ENCODE data around the gene PAX2. TPM values are rescaled to one million over a fixed set of nuclear protein-coding genes. Genes with fewer than 3 reads are reported as not detected.

Gene PAX2
- total and polyA plus RNA-seq, 4 donors = not detected

DNA sequence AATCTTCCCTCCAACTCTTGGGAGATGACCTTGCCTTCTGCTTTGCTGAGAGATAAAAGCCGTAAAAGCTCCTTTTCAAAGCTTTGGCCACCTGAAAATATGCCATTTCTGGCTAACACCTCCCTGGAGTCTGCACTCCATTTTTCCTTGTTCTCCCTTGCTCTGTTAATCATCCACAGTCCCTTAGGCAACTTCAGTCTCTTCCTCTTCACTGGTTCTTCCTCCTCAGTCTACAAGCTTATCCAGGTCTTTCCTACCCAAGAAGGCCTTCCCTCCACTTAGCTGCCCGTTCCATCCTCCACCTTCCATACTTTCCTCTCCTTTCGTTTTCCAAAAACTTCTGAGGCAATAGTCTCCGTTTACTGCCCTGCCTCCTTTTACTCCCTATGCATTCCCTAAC, 30.5 kb downstream of the PAX2 start:
- Histone ChIP-seq H3K9ac (ENCODE audit: low read depth in 1 of 2, low read length in 2 of 2) (no peak overlapping the region), H3K27me3 (ENCODE audit: control insufficient read depth in 4 of 4, insufficient read depth in 4 of 4, low read length in 3 of 4) (peaks cover 0 to 8% (median 3%) of the 10 kb centered on the region in 4 donors), H3K4me3 (ENCODE audit: low read depth in 1 of 3, low read length in 3 of 3) (no peak overlapping the region), H3K4me1 (ENCODE audit: control insufficient read depth in 4 of 4, insufficient read depth in 4 of 4, low read length in 3 of 4) (no peaks in the 10 kb centered on the region), H3K27ac (ENCODE audit: low read depth in 1 of 2, low read length in 2 of 2) (no peak overlapping the region), H3K9me3 (ENCODE audit: control insufficient read depth in 4 of 4, low read length in 3 of 4) (peaks cover 0 to 3% (median 0%) of the 10 kb centered on the region in 4 donors), H3K36me3 (ENCODE audit: control insufficient read depth in 4 of 4, insufficient read depth in 3 of 4, low read depth in 1 of 4, low read length in 3 of 4) (no peaks in the 10 kb centered on the region)
- TF ChIP-seq SP1 (IDR thresholded peaks at IDR 0.05) (no peak), FOXA1 (IDR thresholded peaks at IDR 0.05) (no peak), HNF4A (conservative IDR thresholded peaks at IDR 0.05) (no peak), YY1 (IDR thresholded peaks at IDR 0.05) (no peak), JUND (IDR thresholded peaks at IDR 0.05) (no peak)
- TF ChIP-seq, protein P1, sequence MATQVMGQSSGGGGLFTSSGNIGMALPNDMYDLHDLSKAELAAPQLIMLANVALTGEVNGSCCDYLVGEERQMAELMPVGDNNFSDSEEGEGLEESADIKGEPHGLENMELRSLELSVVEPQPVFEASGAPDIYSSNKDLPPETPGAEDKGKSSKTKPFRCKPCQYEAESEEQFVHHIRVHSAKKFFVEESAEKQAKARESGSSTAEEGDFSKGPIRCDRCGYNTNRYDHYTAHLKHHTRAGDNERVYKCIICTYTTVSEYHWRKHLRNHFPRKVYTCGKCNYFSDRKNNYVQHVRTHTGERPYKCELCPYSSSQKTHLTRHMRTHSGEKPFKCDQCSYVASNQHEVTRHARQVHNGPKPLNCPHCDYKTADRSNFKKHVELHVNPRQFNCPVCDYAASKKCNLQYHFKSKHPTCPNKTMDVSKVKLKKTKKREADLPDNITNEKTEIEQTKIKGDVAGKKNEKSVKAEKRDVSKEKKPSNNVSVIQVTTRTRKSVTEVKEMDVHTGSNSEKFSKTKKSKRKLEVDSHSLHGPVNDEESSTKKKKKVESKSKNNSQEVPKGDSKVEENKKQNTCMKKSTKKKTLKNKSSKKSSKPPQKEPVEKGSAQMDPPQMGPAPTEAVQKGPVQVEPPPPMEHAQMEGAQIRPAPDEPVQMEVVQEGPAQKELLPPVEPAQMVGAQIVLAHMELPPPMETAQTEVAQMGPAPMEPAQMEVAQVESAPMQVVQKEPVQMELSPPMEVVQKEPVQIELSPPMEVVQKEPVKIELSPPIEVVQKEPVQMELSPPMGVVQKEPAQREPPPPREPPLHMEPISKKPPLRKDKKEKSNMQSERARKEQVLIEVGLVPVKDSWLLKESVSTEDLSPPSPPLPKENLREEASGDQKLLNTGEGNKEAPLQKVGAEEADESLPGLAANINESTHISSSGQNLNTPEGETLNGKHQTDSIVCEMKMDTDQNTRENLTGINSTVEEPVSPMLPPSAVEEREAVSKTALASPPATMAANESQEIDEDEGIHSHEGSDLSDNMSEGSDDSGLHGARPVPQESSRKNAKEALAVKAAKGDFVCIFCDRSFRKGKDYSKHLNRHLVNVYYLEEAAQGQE (IDR thresholded peaks at IDR 0.05) = no peak
- DNase-seq (ENCODE audit: low spot score) = no peak
- 65% methylated on average over 4 of the region's 4 CpGs for WGBS

DNA sequence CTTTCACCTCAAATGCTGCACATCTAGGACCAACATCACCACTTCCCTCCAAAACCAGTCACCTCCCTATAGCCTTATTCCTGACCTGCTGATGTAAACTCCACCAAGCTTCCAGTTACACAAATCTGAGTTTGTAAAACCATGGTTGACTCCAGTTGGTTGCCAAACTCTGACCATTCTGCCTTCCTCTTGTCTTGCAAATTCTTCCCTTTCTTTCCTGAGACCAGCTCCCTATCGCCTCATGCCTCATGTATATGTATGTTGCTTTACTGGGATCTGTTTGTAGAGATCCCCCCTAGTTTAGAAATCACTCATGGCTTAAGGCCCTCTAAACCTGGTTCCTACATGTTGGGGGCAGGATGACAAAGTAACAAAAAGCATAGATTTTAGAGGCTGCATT, 31.3 kb downstream of the PAX2 start:
- no peaks in the 10 kb centered on the region for H3K4me1 ChIP-seq (ENCODE audit: control insufficient read depth in 4 of 4, insufficient read depth in 4 of 4, low read length in 3 of 4)
- H3K27ac ChIP-seq (ENCODE audit: low read depth in 1 of 2, low read length in 2 of 2) = no peak overlapping the region
- no peak for TF ChIP-seq EGR1 (IDR thresholded peaks at IDR 0.05; ENCODE audit: low read depth in 2 of 2)
- TF ChIP-seq, protein P2, sequence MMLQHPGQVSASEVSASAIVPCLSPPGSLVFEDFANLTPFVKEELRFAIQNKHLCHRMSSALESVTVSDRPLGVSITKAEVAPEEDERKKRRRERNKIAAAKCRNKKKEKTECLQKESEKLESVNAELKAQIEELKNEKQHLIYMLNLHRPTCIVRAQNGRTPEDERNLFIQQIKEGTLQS (IDR thresholded peaks at IDR 0.05) = no peak
- TF ChIP-seq, protein P1 (IDR thresholded peaks at IDR 0.05) = no peak
- TF ChIP-seq FOXA2 (IDR thresholded peaks at IDR 0.05) = no peak
- TF ChIP-seq, protein P3, sequence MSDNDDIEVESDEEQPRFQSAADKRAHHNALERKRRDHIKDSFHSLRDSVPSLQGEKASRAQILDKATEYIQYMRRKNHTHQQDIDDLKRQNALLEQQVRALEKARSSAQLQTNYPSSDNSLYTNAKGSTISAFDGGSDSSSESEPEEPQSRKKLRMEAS (IDR thresholded peaks at IDR 0.05) = no peak
- TF ChIP-seq, protein P4, sequence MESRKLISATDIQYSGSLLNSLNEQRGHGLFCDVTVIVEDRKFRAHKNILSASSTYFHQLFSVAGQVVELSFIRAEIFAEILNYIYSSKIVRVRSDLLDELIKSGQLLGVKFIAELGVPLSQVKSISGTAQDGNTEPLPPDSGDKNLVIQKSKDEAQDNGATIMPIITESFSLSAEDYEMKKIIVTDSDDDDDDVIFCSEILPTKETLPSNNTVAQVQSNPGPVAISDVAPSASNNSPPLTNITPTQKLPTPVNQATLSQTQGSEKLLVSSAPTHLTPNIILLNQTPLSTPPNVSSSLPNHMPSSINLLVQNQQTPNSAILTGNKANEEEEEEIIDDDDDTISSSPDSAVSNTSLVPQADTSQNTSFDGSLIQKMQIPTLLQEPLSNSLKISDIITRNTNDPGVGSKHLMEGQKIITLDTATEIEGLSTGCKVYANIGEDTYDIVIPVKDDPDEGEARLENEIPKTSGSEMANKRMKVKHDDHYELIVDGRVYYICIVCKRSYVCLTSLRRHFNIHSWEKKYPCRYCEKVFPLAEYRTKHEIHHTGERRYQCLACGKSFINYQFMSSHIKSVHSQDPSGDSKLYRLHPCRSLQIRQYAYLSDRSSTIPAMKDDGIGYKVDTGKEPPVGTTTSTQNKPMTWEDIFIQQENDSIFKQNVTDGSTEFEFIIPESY (IDR thresholded peaks at IDR 0.05) = no peak
- TF ChIP-seq RXRA (IDR thresholded peaks at IDR 0.05) = no peak
- no peak for TF ChIP-seq NR2F2 (IDR thresholded peaks at IDR 0.05)
- no peak for TF ChIP-seq FOXA1 (IDR thresholded peaks at IDR 0.05)
- no peak for TF ChIP-seq TAF1 (conservative IDR thresholded peaks at IDR 0.05)
- no peak for TF ChIP-seq GABPA (IDR thresholded peaks at IDR 0.05 in 1 of 2, conservative IDR thresholded peaks at IDR 0.05 in 1 of 2)
- TF ChIP-seq RAD21 (IDR thresholded peaks at IDR 0.05) = no peak
- TF ChIP-seq HNF4G (IDR thresholded peaks at IDR 0.05) = no peak
- no peak for TF ChIP-seq HNF4A (conservative IDR thresholded peaks at IDR 0.05)
- no peak for TF ChIP-seq SP1 (IDR thresholded peaks at IDR 0.05)
- no peak overlapping the region for H3K9ac ChIP-seq (ENCODE audit: low read depth in 1 of 2, low read length in 2 of 2)
- H3K4me3 ChIP-seq (ENCODE audit: low read depth in 1 of 3, low read length in 3 of 3) = no peak overlapping the region
- H3K36me3 ChIP-seq (ENCODE audit: control insufficient read depth in 4 of 4, insufficient read depth in 3 of 4, low read depth in 1 of 4, low read length in 3 of 4) = no peaks in the 10 kb centered on the region
- WGBS = 91% methylated on average over 1 of the region's 1 CpG
- H3K27me3 ChIP-seq (ENCODE audit: control insufficient read depth in 4 of 4, insufficient read depth in 4 of 4, low read length in 3 of 4) = peaks cover 0 to 4% (median 3%) of the 10 kb centered on the region in 4 donors
- DNase-seq (ENCODE audit: low spot score) = no peak
- peaks cover 0 to 3% (median 0%) of the 10 kb centered on the region in 4 donors for H3K9me3 ChIP-seq (ENCODE audit: control insufficient read depth in 4 of 4, low read length in 3 of 4)

Data from liver (tissue), 9 donors.